H1 (cell line): Measurements from ENCODE around the gene MED10. TPM values are rescaled to one million over a fixed set of nuclear protein-coding genes. Genes with fewer than 3 reads are reported as not detected.

Experiments
- CTCF ChIA-PET: fragments of 300-600 bp; sonication (Branson Sonifier 250); formaldehyde crosslinking; loops from one replicate; lab custom pipeline; 2021; ENCODE audit not compliant: partially characterized antibody; lab: Charles Lee
- POLR2A ChIA-PET: fragments of 300-600 bp; sonication (Branson Sonifier 250); formaldehyde crosslinking; loops from one replicate; lab custom pipeline; 2021; ENCODE audit warnings: inconsistent platforms; ENCODE audit not compliant: partially characterized antibody; lab: Charles Lee
- DNase-seq, 2 experiments: peaks; one replicate each; pipeline versions ENCODE4 v3.0.0 to v3.0.0-alpha.2; 2010 to 2022; ENCODE audit warnings: low spot score in 2 of 2, low read depth in 1 of 2, mixed read lengths in 1 of 2
- FAIRE-seq: peaks from 2 replicates; lab custom pipeline; 2011; peaks lifted over from hg19 to GRCh38; lab: Jason Lieb, UNC
- H2AFZ ChIP-seq: 2 replicates; pipeline ENCODE4 v1.8.1; 2012; ENCODE audit warnings: low read length, inconsistent platforms
- H2AK5ac ChIP-seq: 2 replicates; pipeline ENCODE4 v1.6.1; 2013; ENCODE audit warnings: low read depth, low read length
- H2BK120ac ChIP-seq: replicated peaks from 2 replicates; pipeline ENCODE3; 2013; ENCODE audit warnings: low read depth, low read length, inconsistent platforms
- H2BK12ac ChIP-seq: 2 replicates; pipeline ENCODE4 v1.6.1; 2013; ENCODE audit warnings: low read depth, low read length
- H2BK15ac ChIP-seq: 2 replicates; pipeline ENCODE4 v1.6.1; 2013; ENCODE audit warnings: low read length
- H2BK20ac ChIP-seq: 2 replicates; pipeline ENCODE4 v1.6.1; 2013; ENCODE audit warnings: low read length
- H2BK5ac ChIP-seq: 2 replicates; pipeline ENCODE4 v1.6.1; 2013; ENCODE audit warnings: low read depth, low read length
- H3K14ac ChIP-seq: 2 replicates; pipeline ENCODE4 v1.6.1; 2013; ENCODE audit warnings: inconsistent platforms; ENCODE audit not compliant: insufficient read length
- H3K18ac ChIP-seq: 2 replicates; pipeline ENCODE4 v1.6.1; 2013; ENCODE audit warnings: low read length; ENCODE audit errors: extremely low read depth
- H3K23ac ChIP-seq: 2 replicates; pipeline ENCODE4 v1.6.1; 2013; ENCODE audit warnings: inconsistent platforms; ENCODE audit not compliant: insufficient read length
- H3K23me2 ChIP-seq: 2 replicates; pipeline ENCODE4 v1.6.1; 2013; ENCODE audit warnings: low read depth, low read length
- H3K27ac ChIP-seq: 2 replicates; pipeline ENCODE4 v1.6.1; 2011; ENCODE audit warnings: low read depth, low read length, inconsistent platforms
- H3K27me3 ChIP-seq, 4 experiments: replicated peaks in 1 of 4; 1 replicate in 1 of 4; 2 replicates in 3 of 4; pipeline versions ENCODE4 v1.6.1 to v1.8.1; 2011 to 2013; ENCODE audit warnings: low read length in 3 of 4, mild to moderate bottlenecking in 3 of 4, inconsistent platforms in 2 of 4, mixed read lengths in 2 of 4, moderate library complexity in 1 of 4; ENCODE audit not compliant: control insufficient read depth in 3 of 4, insufficient read depth in 3 of 4; ENCODE audit errors: extremely low read depth in 1 of 4
- H3K36me3 ChIP-seq, 4 experiments: 2 replicates each; pipeline versions ENCODE4 v1.6.1 to v1.8.1; 2011 to 2013; ENCODE audit warnings: mild to moderate bottlenecking in 4 of 4, low read length in 3 of 4, moderate library complexity in 2 of 4, control low read depth in 1 of 4, inconsistent platforms in 1 of 4; ENCODE audit not compliant: insufficient read depth in 4 of 4, control insufficient read depth in 2 of 4
- H3K4ac ChIP-seq: replicated peaks from 2 replicates; pipeline ENCODE3; 2013; ENCODE audit warnings: low read length, low read depth, mixed read lengths, inconsistent platforms; ENCODE audit not compliant: insufficient read length
- H3K4me1 ChIP-seq, 4 experiments: replicated peaks in 1 of 4; 1 replicate in 1 of 4; 2 replicates in 3 of 4; pipeline versions ENCODE4 v1.6.1 to v1.8.1; 2011 to 2013; ENCODE audit warnings: low read length in 3 of 4, inconsistent platforms in 2 of 4, mixed read lengths in 1 of 4; ENCODE audit not compliant: insufficient read depth in 4 of 4, control insufficient read depth in 3 of 4
- H3K4me2 ChIP-seq, 2 experiments: 2 replicates each; pipeline versions ENCODE4 v1.6.1 to v1.8.1; 2011 to 2013; ENCODE audit warnings: low read depth in 2 of 2, low read length in 2 of 2, control low read depth in 1 of 2, inconsistent platforms in 1 of 2, mild to moderate bottlenecking in 1 of 2; ENCODE audit not compliant: insufficient read depth in 1 of 2
- H3K4me3 ChIP-seq, 4 experiments: fragments of 200-600, 300-600 bp in 1 of 4; sonication (generic), shearing (Covaris generic), sonication (Bioruptor Twin) in 1 of 4; 2 replicates each; pipeline versions ENCODE4 v1.5.1 to v1.8.1; 2011 to 2016; ENCODE audit warnings: low read length in 4 of 4, low read depth in 3 of 4, control low read depth in 2 of 4, inconsistent platforms in 2 of 4, mild to moderate bottlenecking in 2 of 4, mixed read lengths in 1 of 4, moderate library complexity in 1 of 4; ENCODE audit not compliant: insufficient read depth in 2 of 4; ENCODE audit errors: extremely low read depth in 1 of 4
- H3K56ac ChIP-seq: replicated peaks from 2 replicates; pipeline ENCODE3; 2013; ENCODE audit warnings: low read depth, mild to moderate bottlenecking, mixed read lengths, low read length, inconsistent platforms; ENCODE audit not compliant: insufficient read length
- H3K79me1 ChIP-seq: 2 replicates; pipeline ENCODE4 v1.6.1; 2013; ENCODE audit warnings: low read depth, low read length, control low read depth
- H3K79me2 ChIP-seq, 2 experiments: 2 replicates each; pipeline versions ENCODE4 v1.6.1 to v1.8.1; 2012 to 2013; ENCODE audit warnings: low read length in 2 of 2, mild to moderate bottlenecking in 2 of 2, inconsistent platforms in 1 of 2; ENCODE audit not compliant: insufficient read depth in 2 of 2, control insufficient read depth in 1 of 2
- H3K9ac ChIP-seq, 4 experiments: replicated peaks in 1 of 4; 1 replicate in 1 of 4; 2 replicates in 3 of 4; pipeline versions ENCODE4 v1.6.1 to v1.8.1; 2011 to 2013; ENCODE audit warnings: low read depth in 3 of 4, low read length in 3 of 4, control low read depth in 2 of 4, mild to moderate bottlenecking in 2 of 4, moderate library complexity in 2 of 4, inconsistent platforms in 1 of 4; ENCODE audit errors: extremely low read depth in 1 of 4
- H3K9me3 ChIP-seq, 2 experiments: 2 replicates each; pipeline versions ENCODE4 v1.6.1 to v1.8.1; 2012 to 2013; ENCODE audit warnings: mild to moderate bottlenecking in 2 of 2, moderate library complexity in 2 of 2, control low read depth in 1 of 2, inconsistent platforms in 1 of 2, low read depth in 1 of 2, low read length in 1 of 2, mixed read lengths in 1 of 2; ENCODE audit not compliant: insufficient read depth in 2 of 2
- H4K20me1 ChIP-seq, 2 experiments: replicated peaks in 1 of 2; 2 replicates each; pipeline versions ENCODE3 to v1.8.1; 2011 to 2013; ENCODE audit warnings: inconsistent platforms in 2 of 2, low read length in 2 of 2, mild to moderate bottlenecking in 1 of 2; ENCODE audit not compliant: insufficient read depth in 2 of 2, control insufficient read depth in 1 of 2
- H4K5ac ChIP-seq: 2 replicates; pipeline ENCODE4 v1.6.1; 2013; ENCODE audit warnings: low read length, low read depth, mixed read lengths, inconsistent platforms; ENCODE audit not compliant: insufficient read length
- H4K8ac ChIP-seq: 2 replicates; pipeline ENCODE4 v1.8.0; 2013; ENCODE audit warnings: mild to moderate bottlenecking, moderate library complexity, low read length, inconsistent platforms; ENCODE audit not compliant: insufficient read depth; ENCODE audit errors: extremely low read depth
- H4K91ac ChIP-seq: replicated peaks from 2 replicates; pipeline ENCODE3; 2013; ENCODE audit warnings: low read length, mixed read lengths, inconsistent platforms; ENCODE audit not compliant: insufficient read length
- ASH2L ChIP-seq: fragments of 200-600, 300-600 bp; sonication (generic); IDR thresholded peaks from one replicate; pipeline ENCODE4 v1.7.1; 2017; ENCODE audit warnings: low read length
- ATF2 ChIP-seq: IDR thresholded peaks from 2 replicates; pipeline ENCODE4 v1.6.1; 2012; ENCODE audit warnings: low read length, inconsistent platforms
- CTBP2 ChIP-seq: IDR thresholded peaks from 2 replicates; pipeline ENCODE4 v1.7.0; 2011; ENCODE audit warnings: borderline replicate concordance, mild to moderate bottlenecking, moderate library complexity, mixed read lengths, low read length; ENCODE audit not compliant: insufficient read depth, insufficient read length
- GTF2F1 ChIP-seq: IDR thresholded peaks from 2 replicates; pipeline ENCODE4 v1.6.1; 2012; ENCODE audit warnings: low read depth, low read length, improper control_type of control experiment, borderline replicate concordance
- KDM5A ChIP-seq: fragments of 200-600 bp; IDR thresholded peaks from 2 replicates; pipeline ENCODE4 v1.7.1; 2012; ENCODE audit warnings: mild to moderate bottlenecking, low read length, inconsistent platforms, mixed read lengths
- MAFK ChIP-seq: IDR thresholded peaks from 2 replicates; pipeline ENCODE4 v1.6.1; 2012; ENCODE audit warnings: low read depth, mild to moderate bottlenecking, improper control_type of control experiment, low read length
- PHF8 ChIP-seq: fragments of 200-600 bp; sonication (generic); conservative IDR thresholded peaks from 2 replicates; pipeline ENCODE4 v1.7.1; 2012; ENCODE audit warnings: low read depth, mild to moderate bottlenecking, inconsistent platforms, low read length, moderate library complexity
- RFX5 ChIP-seq: IDR thresholded peaks from 2 replicates; pipeline ENCODE4 v1.6.1; 2011; ENCODE audit warnings: low read depth, low read length, improper control_type of control experiment, borderline replicate concordance
- RXRA ChIP-seq: IDR thresholded peaks from 2 replicates; pipeline ENCODE4 v1.6.1; 2011; ENCODE audit warnings: low read depth, mild to moderate bottlenecking, low read length, moderate library complexity; ENCODE audit not compliant: insufficient read depth
- SIN3A ChIP-seq, 2 experiments: IDR thresholded peaks in 1 of 2; conservative IDR thresholded peaks in 1 of 2; 2 replicates each; pipeline ENCODE4 v1.6.1; 2011 to 2012; ENCODE audit warnings: low read length in 2 of 2, improper control_type of control experiment in 1 of 2, low read depth in 1 of 2, mild to moderate bottlenecking in 1 of 2
- SIX5 ChIP-seq: IDR thresholded peaks from 2 replicates; pipeline ENCODE4 v1.6.1; 2011; ENCODE audit warnings: mild to moderate bottlenecking, low read depth, low read length
- SRF ChIP-seq: IDR thresholded peaks from 2 replicates; pipeline ENCODE4 v1.6.1; 2011; ENCODE audit warnings: mild to moderate bottlenecking, low read depth, low read length, moderate library complexity
- TAF7 ChIP-seq: optimal IDR thresholded peaks from 2 replicates; pipeline ENCODE3; 2011; ENCODE audit warnings: low read depth, mild to moderate bottlenecking, inconsistent platforms, low read length, moderate library complexity, borderline replicate concordance
- WGBS, 2 experiments: shearing (Covaris generic) in 1 of 2; methylation state at CpG; one replicate each; pipeline versions ENCODE4 v1.1.6 to v1.1.7; 2013 to 2015; ENCODE audit warnings: low lambda C conversion rate in 2 of 2, mixed read lengths in 2 of 2, inconsistent platforms in 1 of 2, low coverage in 1 of 2, missing lambda C conversion rate in 1 of 2; ENCODE audit not compliant: insufficient replicate concordance in 2 of 2, insufficient coverage in 1 of 2, insufficient read length in 1 of 2; ENCODE audit errors: extremely low coverage in 1 of 2, missing lambda C conversion rate in 1 of 2; 5-methylcytosine and 5-hydroxymethylcytosine counted together
- polyA plus RNA-seq, 7 experiments: library from polyadenylated mRNA; depleted of rRNA in 3 of 7; stranded (reverse) in 5 of 7; unstranded in 2 of 7; fragments of >200 nt in 5 of 7; fragments of 200-250 nt in 2 of 7; gene quantifications; 1 replicate in 5 of 7; 2 replicates in 1 of 7; 4 replicates in 1 of 7; pipeline versions ENCODE4 v1.2.1 to v1.2.3, GENCODE V29; 2011 to 2013; ENCODE audit warnings: missing spikeins in 2 of 7, mixed read lengths in 2 of 7
- total RNA-seq: library from RNA; stranded (reverse); fragmentation: NEBNext Ultra II Directional; extraction: Animal tissue kit (Norgen Biotek cat#: 25700); gene quantifications from 2 replicates; pipeline ENCODE4 v1.2.1, GENCODE V29; 2021

MED10 gene
- total and polyA plus RNA-seq, 2 of the 8 experiments (the other 6 are each of a cell fraction or from before 2014, with no cell fraction given): 20.1 to 23.2 TPM

GRCh38 chr5:6404129-6404528 lies 25.8 kb upstream of the MED10 start:
- no peak overlapping the region for H3K4ac ChIP-seq
- H3K27ac ChIP-seq: no peak overlapping the region
- H3K4me1 ChIP-seq: no peaks in the 10 kb centered on the region
- H3K79me2 ChIP-seq: no peaks in the 10 kb centered on the region
- no peaks in the 10 kb centered on the region for H4K20me1 ChIP-seq
- no peak overlapping the region for H3K4me2 ChIP-seq
- H4K5ac ChIP-seq: no peak overlapping the region
- no peaks in the 10 kb centered on the region for H3K36me3 ChIP-seq
- DNase-seq: no peak
- H2AK5ac ChIP-seq: no peak overlapping the region
- POLR2A ChIA-PET: no interaction called here
- no peak overlapping the region for H2BK5ac ChIP-seq
- no peak overlapping the region for H3K14ac ChIP-seq
- 86% methylated on average over 4 of the region's 4 CpGs; no CpG with 5 or more reads in 1 of the 2 experiments for WGBS, 2 experiments
- H2AFZ ChIP-seq: no peak overlapping the region
- no peak overlapping the region for H2BK12ac ChIP-seq
- H4K8ac ChIP-seq: no peak overlapping the region
- no peak overlapping the region for H3K9ac ChIP-seq
- H3K9me3 ChIP-seq: no peaks in the 10 kb centered on the region
- CTCF ChIA-PET: no interaction called here
- no peak overlapping the region for H4K91ac ChIP-seq
- H3K79me1 ChIP-seq: no peaks in the 10 kb centered on the region
- no peak overlapping the region for H3K18ac ChIP-seq
- no peak overlapping the region for H3K56ac ChIP-seq
- H3K23me2 ChIP-seq: no peaks in the 10 kb centered on the region; the same call in 1 of the 2 replicates
- no peak overlapping the region for H2BK15ac ChIP-seq
- no peak overlapping the region for H3K23ac ChIP-seq
- no peak overlapping the region for H2BK20ac ChIP-seq
- no peak for FAIRE-seq
- H3K27me3 ChIP-seq: peaks cover 0 to 1% (median 0%) of the 10 kb centered on the region in 4 experiments; a peak in 1 of 7 replicates
- H2BK120ac ChIP-seq: no peak overlapping the region
- H3K4me3 ChIP-seq: no peak overlapping the region
- TF ChIP-seq GTF2F1: no peak
- no peak for TF ChIP-seq MAFK
- no peak for TF ChIP-seq TAF7
- TF ChIP-seq RFX5: no peak
- no peak for TF ChIP-seq KDM5A
- TF ChIP-seq SIX5: no peak
- no peak for TF ChIP-seq SRF
- no peak for TF ChIP-seq SIN3A (conservative IDR thresholded peaks at IDR 0.05 in 1 of 2, IDR thresholded peaks at IDR 0.05 in 1 of 2; ENCODE audit: low read depth in 1 of 2, low read length in 2 of 2)
- TF ChIP-seq CTBP2: no peak
- no peak for TF ChIP-seq RXRA
- no peak for TF ChIP-seq ASH2L
- no peak for TF ChIP-seq ATF2
- no peak for TF ChIP-seq PHF8
